Right ventricle myocardium superior (tissue), 1 donor: ENCODE data around the gene RNU2-1. TPM values are rescaled to one million over a fixed set of nuclear protein-coding genes. Genes with fewer than 3 reads are reported as not detected.
A peak's percentile ranks its signal among the peaks of the same experiment; 100 is the strongest.
"Not testable (repeated sequence)": the region's sequence is repeated elsewhere in the genome, so short reads cannot be mapped to it uniquely, and the experiment has no call there.

Source experiments
- ATAC-seq: fragments of 200-7000 bp; cut with Tn5 transposase; one replicate; pipeline ENCODE4 v1.9.1; 2020; ENCODE audit warnings: mild to moderate bottlenecking; ENCODE audit not compliant: poor library complexity
- DNase-seq: peaks from one replicate; pipeline ENCODE4 v3.0.0-alpha.2; 2020
- intact Hi-C: fragments of 100-400 bp; cut with DNase I; formaldehyde crosslinking; loops from one replicate; pipeline ENCODE4 v1.11.2; 2022
- total RNA-seq: library from RNA; stranded (reverse); fragmentation: NEBNext Ultra II Directional; extraction: Animal tissue kit (Norgen Biotek cat#: 25700); gene quantifications from one replicate; pipeline ENCODE4 v1.2.1, GENCODE V29; 2021
- donor health status: DM: no; HTN: yes; CAD: no; lungs with severe emphysema.

The RNU2-1 gene
- total RNA-seq, 1 donor from 2014 or later: 9,490 TPM

DNA sequence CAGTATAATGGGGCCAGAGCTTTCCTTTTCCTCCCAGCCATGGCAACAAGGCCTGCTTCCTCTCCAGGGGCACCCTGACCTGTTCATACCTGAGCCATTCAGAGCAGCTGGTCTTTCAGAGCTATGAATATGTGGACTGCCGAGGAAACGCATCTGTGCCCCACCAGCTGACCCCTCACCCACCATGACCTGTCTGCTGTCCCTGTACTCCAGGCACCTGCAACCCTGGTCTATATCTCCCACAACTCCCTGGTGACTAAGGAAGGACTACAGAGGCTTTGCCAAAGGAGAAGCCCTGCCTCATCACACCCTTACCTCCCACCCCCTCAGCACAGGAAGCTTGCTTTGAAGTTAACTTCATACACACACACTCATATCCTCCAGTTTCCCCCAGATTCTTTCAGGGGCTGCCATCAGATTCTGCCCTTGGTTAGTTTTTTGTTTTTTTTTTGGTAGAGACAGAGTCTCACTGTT, 16.1 kb downstream of the RNU2-1 start:
- DNase-seq (no peak), ATAC-seq (no peak)
- intact Hi-C loops: no loop called here

DNA sequence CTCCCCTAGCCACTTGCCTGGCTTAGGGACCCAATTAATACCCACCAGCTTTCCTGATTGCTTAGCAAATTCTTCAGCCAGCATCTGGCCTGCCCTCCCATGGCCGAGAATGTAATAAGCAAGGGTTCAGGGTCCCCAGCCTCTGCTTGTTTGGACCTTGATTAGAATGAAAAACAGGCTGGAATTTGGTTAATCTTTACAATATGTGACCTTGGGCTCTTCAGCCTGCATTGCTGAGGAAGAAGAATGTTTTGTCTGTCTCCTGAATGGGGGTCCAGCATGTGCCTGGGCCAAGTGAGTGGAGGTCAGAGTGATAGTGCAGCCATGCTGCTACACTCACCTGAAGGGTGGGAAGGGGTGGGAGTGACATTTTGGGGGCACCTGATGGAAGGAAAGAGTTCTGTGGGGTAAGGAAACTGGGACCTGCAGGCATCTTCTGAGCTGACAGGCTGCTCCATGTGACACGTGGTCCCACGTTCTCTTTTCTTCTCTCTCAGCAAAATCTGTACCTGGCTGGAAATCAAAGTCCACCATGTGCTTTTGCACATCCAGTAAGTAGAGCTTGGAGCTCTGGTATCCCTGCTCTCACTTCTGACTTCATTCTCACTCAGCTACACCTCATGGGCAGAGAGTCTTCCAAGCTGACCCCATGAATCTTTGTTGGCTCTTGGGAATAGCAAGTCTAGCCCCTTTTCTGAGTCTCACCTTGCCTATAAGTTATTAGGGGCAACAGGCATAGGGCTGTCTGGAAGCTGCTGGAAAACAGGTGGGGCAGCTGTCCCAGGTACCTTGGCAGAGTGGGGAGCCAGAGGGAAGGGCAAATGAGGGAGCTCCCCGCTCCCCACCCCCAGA, 16.8 kb downstream of the RNU2-1 start:
- DNase-seq: no peak
- intact Hi-C loops: no loop called here
- no peak for ATAC-seq

DNA sequence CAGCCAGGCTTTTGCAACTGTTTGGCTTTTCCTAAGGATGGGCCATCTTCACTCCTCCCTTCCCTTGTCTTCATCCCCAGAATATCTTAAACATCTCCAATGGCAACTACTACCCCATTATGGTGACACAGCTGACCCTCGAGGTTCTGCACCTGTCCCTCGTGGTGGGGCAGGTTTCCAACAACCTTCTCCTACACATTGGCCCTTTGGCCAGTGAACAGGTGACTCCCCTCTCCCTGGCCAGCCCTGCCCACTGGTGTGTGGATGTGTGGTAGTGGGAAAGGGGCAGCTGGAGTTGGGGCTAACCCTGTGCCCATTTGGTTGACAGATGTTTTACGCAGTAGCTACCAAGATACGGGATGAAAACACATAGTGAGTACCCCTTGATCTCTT, 17.4 kb downstream of the RNU2-1 start:
- intact Hi-C loops: no loop called here
- ATAC-seq (no peak), DNase-seq (no peak)

DNA sequence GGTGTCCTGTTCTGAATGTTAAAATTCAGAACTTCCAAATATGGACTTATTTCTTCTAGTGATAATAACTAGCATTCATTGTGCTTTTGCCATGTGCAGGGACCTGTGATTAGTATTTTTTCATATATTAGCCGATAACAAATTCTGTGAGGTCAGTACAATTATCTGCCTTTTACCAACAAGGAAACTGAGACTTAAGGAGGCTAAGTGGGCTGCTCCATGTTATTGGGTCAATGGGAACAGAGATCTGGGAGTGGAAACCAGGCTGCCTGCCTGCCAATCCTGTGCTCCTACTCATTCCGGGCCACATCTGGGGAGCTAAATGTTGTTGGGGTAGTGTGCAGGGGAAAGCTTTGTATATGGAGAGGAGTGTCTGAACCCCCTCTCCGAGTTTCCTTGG, 18.4 kb downstream of the RNU2-1 start:
- intact Hi-C loops: no loop called here
- no peak for ATAC-seq
- DNase-seq: no peak

DNA sequence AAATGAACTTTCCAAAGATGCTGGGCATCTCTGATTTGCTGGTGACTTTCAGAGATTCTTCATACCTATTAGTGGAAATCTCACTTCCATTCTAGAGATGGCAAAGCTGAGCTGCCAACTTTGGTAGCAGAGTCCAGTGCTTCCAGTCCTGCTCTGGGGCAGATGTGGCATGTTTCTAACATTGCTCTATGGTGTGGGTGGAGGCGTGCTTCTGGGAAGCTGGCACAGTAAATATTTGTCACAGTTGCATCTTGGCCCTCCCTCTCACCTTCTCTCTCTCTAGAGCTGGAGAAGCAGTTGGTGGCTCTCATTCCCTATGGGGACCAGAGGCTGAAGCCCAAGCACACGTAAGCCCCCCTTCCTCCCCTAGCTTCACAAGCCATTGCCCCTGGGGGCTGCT, 20.2 kb downstream of the RNU2-1 start:
- ATAC-seq (no peak), DNase-seq (no peak)
- intact Hi-C loops: no loop called here

DNA sequence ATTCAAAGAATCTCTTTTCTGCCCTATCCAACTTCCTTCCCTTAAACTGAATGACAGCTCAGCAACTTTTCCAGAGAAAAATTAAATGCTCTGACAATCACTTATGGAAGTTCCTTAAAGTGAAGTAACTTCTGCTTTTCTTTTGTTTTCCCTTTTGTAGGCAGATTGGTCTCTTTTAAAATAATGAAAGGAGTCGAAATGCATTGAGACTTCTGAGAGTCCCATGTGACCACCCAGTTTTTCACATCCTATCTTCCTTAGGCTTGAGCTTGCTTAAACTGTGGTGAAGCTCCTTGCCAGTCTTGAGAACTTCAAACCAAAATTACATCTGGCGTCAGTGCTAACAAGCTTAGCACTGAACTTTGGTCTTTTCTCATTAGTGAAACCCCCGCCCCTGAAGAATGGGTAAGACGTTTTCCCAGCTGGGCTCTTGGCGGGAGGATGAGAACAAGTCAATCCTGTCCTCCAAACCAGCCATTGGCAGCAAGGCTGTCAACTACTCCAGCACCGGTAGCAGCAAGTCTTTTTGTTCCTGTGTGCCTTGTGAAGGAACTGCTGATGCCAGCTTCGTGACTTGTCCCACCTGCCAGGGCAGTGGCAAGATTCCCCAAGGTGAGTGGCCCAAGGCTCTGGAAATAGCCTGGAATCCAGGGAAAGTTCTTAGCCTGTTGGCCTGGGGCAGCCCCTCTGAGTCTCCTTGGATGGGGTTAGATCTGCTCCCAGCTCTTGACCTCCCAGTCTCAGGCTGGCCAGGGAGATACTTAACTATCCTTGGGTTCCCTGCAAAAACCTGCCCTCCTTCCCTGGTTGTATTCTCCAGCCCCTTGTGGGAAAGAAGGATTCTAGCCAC, 20.9 kb downstream of the RNU2-1 start:
- DNase-seq: no peak
- intact Hi-C loops: no loop called here
- peak; percentile 36 for ATAC-seq

DNA sequence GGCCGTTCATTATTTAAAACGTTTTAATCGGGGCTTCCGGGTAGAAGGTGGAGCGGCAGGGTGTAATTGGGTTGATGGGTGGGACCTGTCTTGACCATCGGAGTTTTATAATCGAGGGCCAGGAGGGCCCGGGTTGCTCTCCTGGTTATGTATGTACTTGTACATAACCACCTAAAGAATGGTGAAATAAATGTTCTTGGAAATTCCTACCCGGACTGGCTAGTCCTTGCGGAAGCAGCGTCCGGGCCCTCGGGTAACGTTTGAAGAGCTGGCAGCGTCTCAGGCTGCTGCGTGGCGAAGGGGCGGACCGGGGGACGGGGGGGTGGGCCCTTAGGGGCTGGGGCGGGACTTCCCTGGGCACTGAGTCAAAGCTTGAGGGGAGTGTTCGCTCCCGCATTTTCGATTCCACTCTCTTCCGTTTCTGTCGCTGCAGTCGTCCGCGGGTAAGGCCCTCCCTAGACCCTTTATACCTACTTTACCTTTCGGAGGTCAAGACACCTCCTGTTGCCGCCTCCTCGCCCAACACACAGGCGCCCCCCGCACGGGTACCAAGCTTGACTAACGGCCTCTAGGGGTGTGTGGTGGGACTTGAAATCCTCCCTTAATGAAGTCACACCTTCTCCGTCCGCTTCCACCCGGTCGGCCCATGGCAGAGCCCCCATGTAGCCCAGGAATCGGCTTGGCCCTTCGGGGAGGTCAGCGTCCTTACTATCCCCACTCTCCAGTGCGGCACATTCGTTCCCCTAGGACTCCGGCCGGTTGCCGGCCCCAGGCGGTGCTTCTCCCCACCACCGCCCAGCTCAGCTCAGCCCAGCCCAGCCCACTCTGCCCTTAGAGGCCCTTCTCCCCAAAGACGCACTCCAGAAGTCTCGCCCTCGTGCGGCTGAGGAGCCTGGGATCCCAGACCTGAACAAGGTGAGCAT, 22.0 kb downstream of the RNU2-1 start, which contains the start of gene TMEM106A:
TMEM106A (plus strand) TSS at position 396 of the 923 bp plus-strand sequence. CDS start 1,167 bp downstream, outside the sequence.
- intact Hi-C loops: no loop called here
- peak; percentile 90 for ATAC-seq
- peak; percentile 83 for DNase-seq

DNA sequence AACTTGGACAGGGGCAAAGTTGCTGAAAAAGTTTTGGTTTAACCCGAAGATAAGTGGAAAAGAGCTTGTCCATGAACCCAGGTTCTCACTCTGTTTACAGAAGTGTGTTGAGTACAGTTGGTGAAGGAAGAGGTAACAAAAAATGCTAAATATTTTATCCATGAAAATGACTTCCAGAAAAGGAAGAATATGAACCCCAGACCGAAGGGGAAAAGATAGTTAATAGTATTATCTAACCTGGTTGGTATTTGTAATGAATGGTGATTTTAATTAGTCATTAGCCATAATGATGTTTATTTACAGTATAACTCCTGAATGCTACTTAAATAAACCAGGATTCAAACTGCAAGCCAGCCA, 22.7 kb downstream of the RNU2-1 start:
- intact Hi-C loops: no loop called here
- DNase-seq (no peak), ATAC-seq (no peak)

DNA sequence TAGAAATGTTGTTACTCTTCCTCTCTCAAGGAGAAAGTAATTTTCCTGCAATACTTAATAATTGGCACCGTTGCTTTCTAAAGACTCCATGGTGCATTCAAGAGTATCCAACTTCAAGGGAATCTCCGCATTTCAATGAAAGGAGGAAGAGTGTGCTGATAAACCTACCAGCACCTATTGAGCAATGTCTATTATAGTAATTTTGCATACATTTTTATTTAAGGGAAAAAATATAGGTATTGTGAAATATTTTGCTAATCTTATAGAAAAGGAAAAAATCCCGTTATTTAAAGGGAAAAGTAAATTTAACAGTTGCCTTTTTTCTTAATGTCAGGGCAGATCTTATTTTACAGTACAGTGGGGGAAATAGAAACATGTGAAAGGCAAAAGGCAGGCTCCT, 23.2 kb downstream of the RNU2-1 start:
- ATAC-seq (no peak), DNase-seq (no peak)
- intact Hi-C loops: no loop called here

DNA sequence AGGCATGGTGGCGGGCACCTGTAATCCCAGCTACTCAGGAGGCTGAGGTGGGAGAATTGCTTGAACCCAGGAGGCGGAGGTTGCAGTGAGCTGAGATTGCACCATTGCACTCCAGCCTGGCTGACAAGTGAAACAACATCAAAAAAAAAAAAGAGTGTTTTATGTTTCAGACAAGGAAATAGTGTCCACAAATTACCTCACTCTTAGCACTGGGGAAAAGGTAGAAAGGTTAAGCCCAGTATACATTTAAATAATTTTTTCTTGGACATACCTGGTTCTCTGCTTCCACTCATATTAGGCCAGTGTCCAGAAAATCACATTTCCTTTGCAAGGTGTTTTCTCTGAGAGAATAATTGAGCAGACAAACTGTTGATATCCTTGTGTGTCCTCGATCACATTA, 30.8 kb downstream of the RNU2-1 start:
- intact Hi-C loops: loop anchor here (5.0 kb wide), 1 partner anchor 299 kb away; no protein-coding TSS in a partner anchor
- ATAC-seq: not testable (repeated sequence)

DNA sequence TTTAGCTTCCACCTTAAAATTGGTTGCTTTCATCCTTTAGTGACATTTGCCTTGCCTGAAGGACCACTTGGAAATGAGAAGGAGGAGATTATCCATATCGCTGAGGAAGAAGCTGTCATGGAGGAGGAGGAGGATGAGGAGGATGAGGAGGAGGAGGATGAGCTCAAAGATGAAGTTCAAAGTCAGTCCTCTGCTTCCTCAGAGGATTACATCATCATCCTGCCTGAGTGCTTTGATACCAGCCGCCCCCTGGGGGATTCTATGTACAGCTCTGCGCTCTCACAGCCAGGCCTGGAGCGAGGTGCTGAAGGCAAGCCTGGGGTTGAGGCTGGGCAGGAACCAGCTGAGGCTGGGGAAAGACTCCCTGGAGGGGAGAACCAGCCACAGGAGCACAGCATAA, 33.6 kb downstream of the RNU2-1 start:
- ATAC-seq (no peak), DNase-seq (no peak)
- intact Hi-C loops: loop anchor here (5.0 kb wide), 1 partner anchor 302 kb away; no protein-coding TSS in a partner anchor

More for the DNA sequence above, 30.8 kb downstream of the RNU2-1 start:
- not testable (repeated sequence) for DNase-seq

DNA sequence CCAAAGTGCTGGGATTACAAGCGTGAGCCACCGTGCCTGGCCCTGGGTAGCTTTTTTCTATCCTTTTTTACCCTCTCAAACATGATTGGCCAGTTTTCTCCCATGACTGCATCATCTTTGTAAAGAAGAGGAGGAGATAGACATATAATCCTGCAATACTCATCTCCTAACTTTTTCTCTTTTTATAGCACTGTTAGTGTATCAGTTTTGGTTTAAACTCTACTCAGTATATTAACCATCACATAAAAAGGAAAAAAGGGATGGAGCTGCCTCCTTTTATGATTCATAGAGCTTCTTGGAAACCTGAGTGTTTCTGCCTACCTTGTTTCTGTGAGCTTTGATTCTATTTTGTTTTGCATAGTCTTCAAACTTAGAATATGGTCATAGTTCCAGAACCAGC, 34.1 kb downstream of the RNU2-1 start:
- intact Hi-C loops: loop anchor here (5.0 kb wide), 1 partner anchor 303 kb away; no protein-coding TSS in a partner anchor
- DNase-seq: no peak
- ATAC-seq: no peak

DNA sequence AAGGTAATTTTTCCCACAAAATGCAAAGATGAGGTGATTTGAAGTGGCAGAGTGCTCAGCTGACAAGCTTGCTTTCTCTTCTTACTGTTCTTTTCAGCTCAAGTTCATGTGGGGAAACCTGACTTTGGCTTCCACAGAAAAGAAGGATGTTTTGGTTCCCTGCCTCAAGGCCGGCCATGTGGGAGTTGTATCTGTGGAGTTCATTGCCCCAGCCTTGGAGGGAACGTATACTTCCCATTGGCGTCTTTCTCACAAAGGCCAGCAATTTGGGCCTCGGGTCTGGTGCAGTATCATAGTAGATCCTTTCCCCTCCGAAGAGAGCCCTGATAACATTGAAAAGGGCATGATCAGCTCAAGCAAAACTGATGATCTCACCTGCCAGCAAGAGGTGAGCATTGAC, 40.5 kb downstream of the RNU2-1 start:
- no peak for DNase-seq
- intact Hi-C loops: no loop called here
- no peak for ATAC-seq

DNA sequence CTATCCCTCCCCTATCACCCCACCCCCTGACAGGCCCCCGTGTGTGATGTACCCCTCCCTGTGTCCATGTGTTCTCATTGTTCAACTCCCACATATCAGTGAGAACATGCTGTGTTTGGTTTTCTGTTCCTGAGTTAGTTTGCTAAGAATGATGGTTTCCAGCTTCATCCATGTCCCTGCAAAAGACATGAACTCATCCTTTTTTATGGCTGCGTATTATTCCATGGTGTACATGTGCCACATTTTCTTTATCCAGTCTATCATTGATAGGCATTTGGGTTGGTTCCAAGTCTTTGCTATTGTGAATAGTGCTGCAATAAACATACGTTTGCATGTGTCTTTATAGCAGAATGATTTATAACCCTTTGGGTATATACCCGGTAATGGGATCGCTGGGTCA, 47.1 kb downstream of the RNU2-1 start:
- DNase-seq, intact Hi-C loops, ATAC-seq: not testable (repeated sequence)

DNA sequence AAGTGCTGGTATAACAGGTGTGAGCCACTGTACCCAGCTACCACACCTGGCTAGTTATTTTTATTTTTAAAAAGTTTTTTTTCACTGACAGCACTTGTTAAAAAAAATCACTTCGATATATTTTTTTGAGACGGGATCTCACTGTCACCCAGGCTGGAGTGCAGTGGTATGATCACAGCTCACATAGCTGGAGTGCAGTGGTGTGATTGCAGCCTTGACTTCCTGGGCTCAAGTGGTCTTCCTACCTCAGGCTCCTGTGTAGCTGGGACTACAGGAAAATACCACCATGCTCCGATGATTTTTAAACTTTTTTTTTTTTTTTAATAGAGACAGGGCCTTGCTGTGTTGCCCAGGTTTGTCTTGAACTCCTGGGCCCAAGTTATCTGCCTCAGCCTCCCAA, 49.9 kb downstream of the RNU2-1 start:
- intact Hi-C loops: no loop called here
- no peak for ATAC-seq

More for the DNA sequence above, 49.9 kb downstream of the RNU2-1 start:
- DNase-seq: no peak
